DND-41 (cell line): Measurements from ENCODE around the gene CELA1.
"Not testable (repeated sequence)": the region's sequence is repeated elsewhere in the genome, so short reads cannot be mapped to it uniquely, and the experiment has no call there.

Experiments
- CTCF ChIP-seq: IDR thresholded peaks from 2 replicates; pipeline ENCODE4 v1.5.1; 2012; ENCODE audit warnings: borderline replicate concordance, low read length, moderate library complexity, mild to moderate bottlenecking; ENCODE audit not compliant: poor library complexity, severe bottlenecking; ENCODE audit errors: extremely low read depth
- EZH2 ChIP-seq: IDR thresholded peaks from 3 replicates; pipeline ENCODE4 v1.6.1; 2012; ENCODE audit warnings: borderline replicate concordance, low read depth, mild to moderate bottlenecking, moderate library complexity, low read length, inconsistent platforms; ENCODE audit not compliant: severe bottlenecking

- not testable (repeated sequence) for TF ChIP-seq CTCF, EZH2
Observed at GRCh38 chr12:51291603-51292513, 54.6 kb downstream of the CELA1 start.
